HEK293 (cell line): Measurements from ENCODE around the gene TMEM184C.

Source experiments
- CTCF ChIA-PET: fragments of 350-600 bp; formaldehyde crosslinking; extraction: SDS; loops from one replicate; lab custom pipeline; 2021; ENCODE audit warnings: antibody characterized with exemption; lab: Yijun Ruan, JAX
- POLR2A ChIA-PET: fragments of 300-600 bp; formaldehyde crosslinking; extraction: SDS; loops from one replicate; lab custom pipeline; 2020; ENCODE audit warnings: antibody characterized with exemption, inconsistent platforms; lab: Yijun Ruan, JAX
- H3K27ac ChIP-seq: fragments of 200-500 bp; sonication (Bioruptor generic); 2 replicates; pipeline ENCODE4 v1.5.1; 2014; ENCODE audit warnings: low read depth, low read length, control low read depth, inconsistent platforms; ENCODE audit errors: extremely low read depth
- H3K36me3 ChIP-seq, 2 experiments: fragments of 200-500 bp in 1 of 2; sonication (Bioruptor generic) in 1 of 2; 1 replicate in 1 of 2; 2 replicates in 1 of 2; pipeline ENCODE4 v1.5.1; 2014 to 2017; ENCODE audit warnings: inconsistent platforms in 2 of 2, low read length in 2 of 2; ENCODE audit not compliant: control insufficient read depth in 2 of 2, insufficient read depth in 1 of 2
- H3K4me1 ChIP-seq: fragments of 200-500 bp; sonication (Bioruptor generic); 2 replicates; pipeline ENCODE4 v1.5.1; 2014; ENCODE audit warnings: mild to moderate bottlenecking, low read length, inconsistent platforms; ENCODE audit not compliant: control insufficient read depth, insufficient read depth
- H3K4me3 ChIP-seq: 2 replicates; pipeline ENCODE4 v1.5.1; 2011; ENCODE audit warnings: low read depth, mild to moderate bottlenecking, control low read depth, low read length, moderate library complexity
- H3K9me3 ChIP-seq: fragments of 200-500 bp; sonication (Bioruptor generic); 2 replicates; pipeline ENCODE4 v1.5.1; 2014; ENCODE audit warnings: low read depth, low read length, inconsistent platforms; ENCODE audit not compliant: control insufficient read depth, insufficient read depth
- GLI2 ChIP-seq: fragments of 450-650 bp; formaldehyde crosslinking; IDR thresholded peaks from 2 replicates; pipeline ENCODE4; 2017; ENCODE audit warnings: missing biosample characterization, missing genetic modification characterization, low read depth, borderline replicate concordance
- GLIS1 ChIP-seq: fragments of 450-650 bp; formaldehyde crosslinking; IDR thresholded peaks from 2 replicates; pipeline ENCODE4 v1.5.1; 2016; ENCODE audit warnings: missing biosample characterization, missing genetic modification characterization
- KLF9 ChIP-seq: fragments of 450-650 bp; formaldehyde crosslinking; IDR thresholded peaks from 2 replicates; pipeline ENCODE4 v1.5.1; 2016; ENCODE audit warnings: missing biosample characterization, missing genetic modification characterization, low read depth
- OSR2 ChIP-seq: fragments of 450-650 bp; formaldehyde crosslinking; IDR thresholded peaks from 2 replicates; pipeline ENCODE4 v1.5.1; 2016; ENCODE audit warnings: missing biosample characterization, missing genetic modification characterization
- PRDM6 ChIP-seq: fragments of 450-650 bp; formaldehyde crosslinking; IDR thresholded peaks from 2 replicates; pipeline ENCODE4 v1.5.1; 2017; ENCODE audit warnings: missing biosample characterization, missing genetic modification characterization
- SCRT2 ChIP-seq: fragments of 450-650 bp; formaldehyde crosslinking; IDR thresholded peaks from 2 replicates; pipeline ENCODE4 v1.5.1; 2016; ENCODE audit warnings: missing biosample characterization, missing genetic modification characterization
- SETDB1 ChIP-seq: IDR thresholded peaks from one replicate; pipeline ENCODE4 v1.6.1; 2017; ENCODE audit warnings: mild to moderate bottlenecking, low read length, moderate library complexity, mixed read lengths; ENCODE audit not compliant: insufficient read length
- ZNF10 ChIP-seq: fragments of 450-650 bp; formaldehyde crosslinking; IDR thresholded peaks from 2 replicates; pipeline ENCODE4 v1.5.1; 2017; ENCODE audit warnings: missing biosample characterization, missing genetic modification characterization
- ZNF146 ChIP-seq: fragments of 450-650 bp; formaldehyde crosslinking; IDR thresholded peaks from 2 replicates; pipeline ENCODE4 v1.5.1; 2016; ENCODE audit warnings: missing biosample characterization, missing genetic modification characterization
- ZNF214 ChIP-seq: fragments of 450-650 bp; formaldehyde crosslinking; IDR thresholded peaks from 2 replicates; pipeline ENCODE4 v1.5.1; 2017; ENCODE audit warnings: missing biosample characterization, mild to moderate bottlenecking, missing genetic modification characterization, borderline replicate concordance
- ZNF223 ChIP-seq: fragments of 450-650 bp; formaldehyde crosslinking; IDR thresholded peaks from 2 replicates; pipeline ENCODE4 v1.5.1; 2016; ENCODE audit warnings: missing biosample characterization, missing genetic modification characterization
- ZNF302 ChIP-seq: fragments of 450-650 bp; formaldehyde crosslinking; IDR thresholded peaks from 2 replicates; pipeline ENCODE4 v1.5.1; 2016; ENCODE audit warnings: missing biosample characterization, missing genetic modification characterization, low read depth
- ZNF311 ChIP-seq: fragments of 450-650 bp; formaldehyde crosslinking; IDR thresholded peaks from 2 replicates; pipeline ENCODE4 v1.5.1; 2017; ENCODE audit warnings: missing biosample characterization, missing genetic modification characterization, borderline replicate concordance
- ZNF362 ChIP-seq: fragments of 450-650 bp; formaldehyde crosslinking; IDR thresholded peaks from 2 replicates; pipeline ENCODE4 v1.5.1; 2016; ENCODE audit warnings: missing biosample characterization, missing genetic modification characterization
- ZNF391 ChIP-seq: fragments of 450-650 bp; formaldehyde crosslinking; IDR thresholded peaks from 2 replicates; pipeline ENCODE4 v1.5.1; 2016; ENCODE audit warnings: low read depth, missing biosample characterization, missing genetic modification characterization, borderline replicate concordance
- ZNF423 ChIP-seq: fragments of 450-650 bp; formaldehyde crosslinking; IDR thresholded peaks from 2 replicates; pipeline ENCODE4 v1.5.1; 2016; ENCODE audit warnings: missing biosample characterization, missing genetic modification characterization
- ZNF449 ChIP-seq: fragments of 450-650 bp; formaldehyde crosslinking; IDR thresholded peaks from 2 replicates; pipeline ENCODE4 v1.5.1; 2017; ENCODE audit warnings: missing biosample characterization, mild to moderate bottlenecking, missing genetic modification characterization, moderate library complexity
- ZNF48 ChIP-seq: fragments of 450-650 bp; formaldehyde crosslinking; IDR thresholded peaks from 2 replicates; pipeline ENCODE4 v1.5.1; 2016; ENCODE audit warnings: missing biosample characterization, missing genetic modification characterization
- ZNF585B ChIP-seq: fragments of 450-650 bp; formaldehyde crosslinking; IDR thresholded peaks from 2 replicates; pipeline ENCODE4 v1.5.1; 2016; ENCODE audit warnings: missing biosample characterization, missing genetic modification characterization
- ZNF624 ChIP-seq: fragments of 450-650 bp; formaldehyde crosslinking; IDR thresholded peaks from 2 replicates; pipeline ENCODE4 v1.5.1; 2017; ENCODE audit warnings: missing biosample characterization, missing genetic modification characterization
- ZNF654 ChIP-seq: fragments of 450-650 bp; formaldehyde crosslinking; IDR thresholded peaks from 2 replicates; pipeline ENCODE4 v1.5.1; 2016; ENCODE audit warnings: low read depth, missing biosample characterization, missing genetic modification characterization
- ZNF658 ChIP-seq: fragments of 450-650 bp; formaldehyde crosslinking; IDR thresholded peaks from 2 replicates; pipeline ENCODE4; 2016; ENCODE audit warnings: missing biosample characterization, missing genetic modification characterization
- ZNF704 ChIP-seq: fragments of 450-650 bp; formaldehyde crosslinking; IDR thresholded peaks from 2 replicates; pipeline ENCODE4 v1.5.1; 2016; ENCODE audit warnings: missing biosample characterization, missing genetic modification characterization
- ZNF747 ChIP-seq: fragments of 450-650 bp; formaldehyde crosslinking; IDR thresholded peaks from 2 replicates; pipeline ENCODE4 v1.5.1; 2016; ENCODE audit warnings: missing biosample characterization, missing genetic modification characterization
- ZSCAN16 ChIP-seq: fragments of 450-650 bp; formaldehyde crosslinking; IDR thresholded peaks from 2 replicates; pipeline ENCODE4 v1.5.1; 2016; ENCODE audit warnings: missing biosample characterization, missing genetic modification characterization

The TMEM184C gene

GRCh38 chr4:147633113-147633512 lies 15.9 kb downstream of the TMEM184C start:
- CTCF ChIA-PET: interaction anchor here (1.6 kb wide), 1 partner anchor 234 kb away, joined by 4 read pairs; no protein-coding TSS in a partner anchor
- no peak for TF ChIP-seq ZNF449 (tag by site-specific recombination)
- TF ChIP-seq ZNF585B (tag by site-specific recombination): no peak
- TF ChIP-seq ZNF654: no peak
- no peak for TF ChIP-seq ZNF48 (tag by site-specific recombination)
- TF ChIP-seq ZNF391 (tag by site-specific recombination): no peak
- no peak for TF ChIP-seq PRDM6 (tag by site-specific recombination)
- TF ChIP-seq ZNF302 (tag by site-specific recombination): no peak
- no peak for TF ChIP-seq ZNF146 (tag by site-specific recombination)

GRCh38 chr4:147633643-147634042 lies 16.4 kb downstream of the TMEM184C start:
- H3K36me3 ChIP-seq: peaks cover 24 to 83% of the 10 kb centered on the region in 2 experiments
- ChIA-PET POLR2A (no interaction called here), CTCF (interaction anchor here (0.8 to 1.6 kb wide), 3 partner anchors 74 to 233 kb away, joined by 3 to 4 read pairs (median 3); no protein-coding TSS in a partner anchor)

More at GRCh38 chr4:147633113-147633512, 15.9 kb downstream of the TMEM184C start:
- peaks cover 24 to 79% of the 10 kb centered on the region in 2 experiments for H3K36me3 ChIP-seq
- no peak overlapping the region for H3K27ac ChIP-seq
- no peaks in the 10 kb centered on the region for H3K9me3 ChIP-seq
- H3K4me3 ChIP-seq: no peak overlapping the region
- no peaks in the 10 kb centered on the region for H3K4me1 ChIP-seq
- POLR2A ChIA-PET: no interaction called here

GRCh38 chr4:147635348-147635747 lies 18.2 kb downstream of the TMEM184C start:
- TF ChIP-seq GLI2 (tag by site-specific recombination) (no peak), ZNF658 (tag by site-specific recombination) (no peak), OSR2 (tag by site-specific recombination) (no peak), GLIS1 (no peak), ZNF214 (no peak), ZNF223 (tag by site-specific recombination) (no peak), ZNF362 (tag by site-specific recombination) (no peak), ZNF10 (tag by site-specific recombination) (no peak), ZNF704 (tag by site-specific recombination) (no peak), ZNF747 (tag by site-specific recombination) (no peak), KLF9 (tag by site-specific recombination) (no peak), ZNF624 (tag by site-specific recombination) (no peak), ZNF311 (tag by site-specific recombination) (no peak), ZNF423 (no peak), SETDB1 (no peak)
- no peak overlapping the region for H3K27ac ChIP-seq
- no peaks in the 10 kb centered on the region for H3K9me3 ChIP-seq
- H3K4me3 ChIP-seq: no peak overlapping the region
- CTCF ChIA-PET: interaction anchor here (0.7 kb wide), 1 partner anchor 930 kb away, joined by 5 read pairs; no protein-coding TSS in a partner anchor
- POLR2A ChIA-PET: interaction anchor here (0.7 kb wide), 1 partner anchor 233 kb away, joined by 3 read pairs; no protein-coding TSS in a partner anchor
- peaks cover 24 to 74% of the 10 kb centered on the region in 2 experiments for H3K36me3 ChIP-seq
- no peaks in the 10 kb centered on the region for H3K4me1 ChIP-seq

More at GRCh38 chr4:147633643-147634042, 16.4 kb downstream of the TMEM184C start:
- no peaks in the 10 kb centered on the region for H3K9me3 ChIP-seq
- no peaks in the 10 kb centered on the region for H3K4me1 ChIP-seq
- no peak overlapping the region for H3K27ac ChIP-seq
- no peak overlapping the region for H3K4me3 ChIP-seq
- no peak for TF ChIP-seq SCRT2 (tag by site-specific recombination)
- TF ChIP-seq ZSCAN16: no peak
- no peak for TF ChIP-seq ZNF747 (tag by site-specific recombination)
- TF ChIP-seq, all 188 proteins: peak for 0
